DND-41 (cell line): ENCODE results near the gene FBRSL1.

Experiments used
- ATAC-seq: fragments of 200-7000 bp; cut with Tn5 transposase; 3 replicates; pipeline ENCODE4 v1.9.1; 2021; ENCODE audit warnings: low read depth; ENCODE audit not compliant: insufficient read depth
- DNase-seq: peaks from one replicate; pipeline ENCODE4 v3.0.0-alpha.2; 2020
- H2AFZ ChIP-seq: 2 replicates; pipeline ENCODE4 v1.6.0; 2012; ENCODE audit warnings: low read depth, low read length
- H3K27ac ChIP-seq: 2 replicates; pipeline ENCODE4 v1.5.1; 2012; ENCODE audit warnings: low read length, inconsistent platforms
- H3K27me3 ChIP-seq: fragments of 200-600 bp; sonication (generic); 2 replicates; pipeline ENCODE4 v1.6.0; 2012; ENCODE audit warnings: low read length, mild to moderate bottlenecking, inconsistent platforms; ENCODE audit not compliant: insufficient read depth, poor library complexity
- H3K36me3 ChIP-seq: 2 replicates; pipeline ENCODE4 v1.5.1; 2012; ENCODE audit warnings: low read length, inconsistent platforms; ENCODE audit not compliant: insufficient read depth
- H3K4me1 ChIP-seq: 2 replicates; pipeline ENCODE4 v1.5.1; 2012; ENCODE audit warnings: mild to moderate bottlenecking, low read length; ENCODE audit not compliant: insufficient read depth
- H3K4me2 ChIP-seq: 2 replicates; pipeline ENCODE4 v1.6.0; 2012; ENCODE audit warnings: mild to moderate bottlenecking, moderate library complexity, low read length, inconsistent platforms; ENCODE audit not compliant: insufficient read depth
- H3K4me3 ChIP-seq, 2 experiments: fragments of 200-600 bp in 1 of 2; shearing (Covaris generic) in 1 of 2; 2 replicates each; pipeline ENCODE4 v1.5.1; 2012 to 2016; ENCODE audit warnings: inconsistent platforms in 2 of 2, low read length in 2 of 2, mild to moderate bottlenecking in 2 of 2, low read depth in 1 of 2, moderate library complexity in 1 of 2
- H3K79me2 ChIP-seq: 2 replicates; pipeline ENCODE4 v1.6.0; 2012; ENCODE audit warnings: low read length, inconsistent platforms; ENCODE audit not compliant: insufficient read depth
- H3K9ac ChIP-seq: 2 replicates; pipeline ENCODE4 v1.6.0; 2012; ENCODE audit warnings: low read depth, mild to moderate bottlenecking, inconsistent platforms, low read length, moderate library complexity
- H3K9me3 ChIP-seq: 2 replicates; pipeline ENCODE4 v1.5.1; 2012; ENCODE audit warnings: low read length, moderate library complexity, mild to moderate bottlenecking, inconsistent platforms; ENCODE audit not compliant: insufficient read depth, severe bottlenecking
- H4K20me1 ChIP-seq: 2 replicates; pipeline ENCODE4 v1.6.0; 2012; ENCODE audit warnings: low read length; ENCODE audit not compliant: insufficient read depth
- CTCF ChIP-seq: IDR thresholded peaks from 2 replicates; pipeline ENCODE4 v1.5.1; 2012; ENCODE audit warnings: borderline replicate concordance, low read length, moderate library complexity, mild to moderate bottlenecking; ENCODE audit not compliant: poor library complexity, severe bottlenecking; ENCODE audit errors: extremely low read depth
- EZH2 ChIP-seq: IDR thresholded peaks from 3 replicates; pipeline ENCODE4 v1.6.1; 2012; ENCODE audit warnings: borderline replicate concordance, low read depth, mild to moderate bottlenecking, moderate library complexity, low read length, inconsistent platforms; ENCODE audit not compliant: severe bottlenecking

Gene FBRSL1

DNA sequence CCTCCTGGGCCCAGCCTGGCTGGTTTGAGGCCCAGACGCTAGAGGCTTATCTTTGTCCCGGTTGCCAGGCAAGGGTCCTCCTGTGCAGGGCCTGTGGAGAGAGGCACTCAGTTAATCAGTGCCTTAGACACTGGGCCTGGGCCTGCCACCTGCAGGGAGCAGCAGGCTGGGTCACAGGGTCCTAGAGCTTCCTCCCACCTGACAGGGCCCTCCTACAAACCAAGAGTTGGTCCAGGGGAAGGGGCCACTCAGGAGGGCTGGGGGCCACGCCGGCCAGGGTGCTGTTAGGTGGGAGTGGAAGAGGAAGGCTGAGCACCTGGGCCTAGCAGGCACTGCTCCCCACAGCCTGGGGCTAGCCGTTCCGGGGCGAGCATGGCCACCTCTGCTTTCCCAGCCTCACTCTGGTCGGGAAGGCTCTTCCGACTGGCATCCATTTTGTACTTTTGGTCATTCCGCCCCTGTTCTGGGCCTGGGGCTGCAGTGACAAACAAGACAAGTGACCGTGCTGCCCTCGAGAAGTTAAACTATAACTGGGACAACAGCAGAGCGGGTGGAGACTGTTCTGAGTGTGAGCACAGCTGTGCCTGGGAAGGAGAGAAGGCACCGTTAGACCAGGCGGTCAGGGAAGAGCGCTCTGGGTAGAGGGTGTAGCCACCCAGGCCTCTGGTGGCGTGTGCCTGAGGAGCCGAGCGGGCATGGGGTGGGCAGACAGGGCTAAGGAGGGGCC is 27.2 kb downstream of the FBRSL1 start:
- H3K4me1 ChIP-seq = no peaks in the 10 kb centered on the region
- no peak for DNase-seq
- H3K9ac ChIP-seq = no peak overlapping the region
- no peaks in the 10 kb centered on the region for H3K27me3 ChIP-seq
- peaks cover 32% of the 10 kb centered on the region for H4K20me1 ChIP-seq
- no peaks in the 10 kb centered on the region for H3K79me2 ChIP-seq
- no peak overlapping the region for H2AFZ ChIP-seq
- H3K27ac ChIP-seq = no peak overlapping the region
- no peaks in the 10 kb centered on the region for H3K9me3 ChIP-seq
- ATAC-seq = no peak
- TF ChIP-seq EZH2 (no peak), CTCF (no peak)
- no peak overlapping the region for H3K4me2 ChIP-seq
- peaks cover 9% of the 10 kb centered on the region for H3K36me3 ChIP-seq
- no peak overlapping the region for H3K4me3 ChIP-seq

DNA sequence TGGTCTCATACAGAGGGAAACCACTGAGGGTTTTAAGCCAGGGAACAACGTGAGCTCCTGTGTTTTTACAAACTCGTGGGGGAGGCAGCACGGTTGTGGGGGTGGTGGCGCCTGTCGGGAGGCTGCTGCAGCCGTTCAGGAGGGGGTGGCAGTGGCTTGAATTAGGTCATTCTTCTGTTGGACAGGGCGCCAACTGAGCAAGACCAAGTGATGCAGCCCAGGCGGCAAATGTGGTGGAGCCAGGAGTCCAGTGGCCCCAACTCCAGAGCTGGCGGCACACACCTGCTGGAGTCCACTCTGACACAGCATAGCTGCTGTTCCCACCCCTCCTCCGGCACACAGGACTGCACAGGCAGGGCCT is 27.8 kb downstream of the FBRSL1 start:
- DNase-seq (no peak), ATAC-seq (no peak)
- TF ChIP-seq EZH2 = no peak
- TF ChIP-seq CTCF = no peak
- no peaks in the 10 kb centered on the region for H3K27me3 ChIP-seq
- H3K4me1 ChIP-seq = no peaks in the 10 kb centered on the region
- H3K9me3 ChIP-seq = no peaks in the 10 kb centered on the region
- H3K4me3 ChIP-seq = no peak overlapping the region
- no peak overlapping the region for H2AFZ ChIP-seq
- no peak overlapping the region for H3K9ac ChIP-seq
- no peaks in the 10 kb centered on the region for H3K79me2 ChIP-seq
- H3K27ac ChIP-seq = no peak overlapping the region
- no peak overlapping the region for H3K4me2 ChIP-seq
- peaks cover 8% of the 10 kb centered on the region for H3K36me3 ChIP-seq
- peaks cover 34% of the 10 kb centered on the region for H4K20me1 ChIP-seq

DNA sequence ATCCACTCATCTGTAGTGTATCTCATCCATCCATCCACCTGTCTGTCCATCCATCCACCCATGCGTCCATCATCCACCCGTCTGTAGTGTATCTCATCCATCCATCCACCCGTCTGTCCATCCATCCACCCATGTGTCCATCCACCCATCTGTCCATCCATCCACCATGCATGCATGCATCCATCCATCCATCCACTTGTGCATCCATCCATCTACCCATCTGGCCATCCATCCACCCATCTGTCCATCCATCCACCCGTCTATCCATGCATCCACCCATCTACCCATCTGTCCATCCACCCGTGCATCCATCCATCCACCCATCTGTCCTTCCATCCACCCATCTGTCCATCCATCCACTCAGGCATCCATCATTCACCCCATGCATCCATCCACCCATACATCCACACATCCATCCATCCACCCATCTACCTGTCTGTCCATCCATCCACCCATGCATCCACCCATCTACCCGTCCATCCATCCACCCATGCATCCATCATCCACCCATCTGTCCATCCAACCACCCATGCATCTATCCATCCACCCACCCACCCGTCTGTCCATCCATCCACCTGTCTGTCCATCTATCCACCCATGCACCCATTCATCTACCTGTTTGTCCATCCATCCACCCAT is 28.5 kb downstream of the FBRSL1 start:
- Histone ChIP-seq H3K4me1 (no peaks in the 10 kb centered on the region), H3K9me3 (no peaks in the 10 kb centered on the region), H3K4me3 (no peak overlapping the region), H3K4me2 (no peak overlapping the region), H2AFZ (no peak overlapping the region), H3K9ac (no peak overlapping the region), H3K27ac (no peak overlapping the region), H3K27me3 (no peaks in the 10 kb centered on the region), H3K79me2 (no peaks in the 10 kb centered on the region), H4K20me1 (peaks cover 40% of the 10 kb centered on the region), H3K36me3 (peaks cover 8% of the 10 kb centered on the region)
- TF ChIP-seq CTCF = no peak
- no peak for TF ChIP-seq EZH2
- ATAC-seq = no peak
- DNase-seq = no peak
